NCI-H524 (cell line): ENCODE data around the gene ATP1A3.
"Not testable (repeated sequence)": the region's sequence is repeated elsewhere in the genome, so short reads cannot be mapped to it uniquely, and the experiment has no call there.

Experiments used
- DNase-seq, 2 experiments: peaks; one replicate each; lab custom pipeline; 2025; lab: John Stamatoyannopoulos, UW

ATP1A3 gene

GRCh38 chr19:41993612-41994483 lies at the start of gene ATP1A3:
TSS of gene ATP1A3 (minus strand) at chr19:41994230. CDS start at chr19:41994076, 154 bp downstream.
- DNase-seq = peak; percentile 70 to 90

- peak; percentile 62 to 78 for DNase-seq
These were observed 48.6 kb upstream of the ATP1A3 start for GRCh38 chr19:42042455-42043170.

- DNase-seq = not testable (repeated sequence)
These were observed 46.5 kb upstream of the ATP1A3 start for GRCh38 chr19:42040491-42040890.

- no peak for DNase-seq
These were observed 46.0 kb upstream of the ATP1A3 start for GRCh38 chr19:42040031-42040430.

- DNase-seq = peak; percentile 94 to 97
These were observed 44.6 kb upstream of the ATP1A3 start for GRCh38 chr19:42038666-42039065.

GRCh38 chr19:42037649-42038048 lies 43.6 kb upstream of the ATP1A3 start:
- no peak for DNase-seq

- DNase-seq = peak; percentile 68 to 82
These were observed 40.8 kb upstream of the ATP1A3 start for GRCh38 chr19:42034640-42035391.

GRCh38 chr19:42033413-42033812 lies 39.4 kb upstream of the ATP1A3 start:
- DNase-seq = no peak

GRCh38 chr19:42032431-42032830 lies 38.4 kb upstream of the ATP1A3 start:
- DNase-seq = peak; percentile 75 to 93

- DNase-seq = peak; percentile 77 to 89
These were observed 36.8 kb upstream of the ATP1A3 start for GRCh38 chr19:42030645-42031440.

GRCh38 chr19:42028304-42029216 lies 34.5 kb upstream of the ATP1A3 start:
- DNase-seq = peak in 1 of 2 experiments; percentile 27

GRCh38 chr19:42024622-42025111 lies 30.6 kb upstream of the ATP1A3 start:
- no peak for DNase-seq

GRCh38 chr19:42023943-42024260 lies 29.9 kb upstream of the ATP1A3 start:
- DNase-seq = no peak

GRCh38 chr19:42023121-42023942 lies 29.3 kb upstream of the ATP1A3 start:
- DNase-seq = peak in 1 of 2 experiments; percentile 52

- no peak for DNase-seq
These were observed 28.6 kb upstream of the ATP1A3 start for GRCh38 chr19:42022616-42023015.

- no peak for DNase-seq
These were observed 27.2 kb upstream of the ATP1A3 start for GRCh38 chr19:42021185-42021584.

- DNase-seq = no peak
These were observed 24.6 kb upstream of the ATP1A3 start for GRCh38 chr19:42018503-42019193.

GRCh38 chr19:42017040-42017439 lies 23.0 kb upstream of the ATP1A3 start:
- no peak for DNase-seq

GRCh38 chr19:42012747-42013146 lies 18.7 kb upstream of the ATP1A3 start:
- not testable (repeated sequence) for DNase-seq
